ENCODE measurements around the gene MTPN.

DNA sequence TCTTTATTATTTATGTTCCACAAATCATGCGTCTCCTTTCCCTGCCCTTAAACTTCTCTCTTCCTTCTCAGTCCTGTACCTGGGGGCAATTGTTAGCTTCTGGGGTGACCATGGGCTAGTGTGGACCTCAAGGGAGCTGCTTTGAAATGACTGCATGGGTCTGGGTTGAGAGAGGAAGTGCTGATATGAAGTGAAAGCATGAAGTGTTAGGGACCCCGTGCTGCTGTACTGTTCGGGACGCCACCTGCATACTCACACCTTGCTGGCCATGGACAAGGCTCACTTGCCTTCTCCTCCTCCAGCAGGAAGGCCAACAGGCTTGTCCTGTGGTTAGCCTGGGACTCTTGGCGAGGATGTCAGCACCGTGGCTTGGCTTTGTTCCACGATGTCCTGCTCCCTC, 56.7 kb downstream of the MTPN start:
- TF ChIP-seq, protein P1, sequence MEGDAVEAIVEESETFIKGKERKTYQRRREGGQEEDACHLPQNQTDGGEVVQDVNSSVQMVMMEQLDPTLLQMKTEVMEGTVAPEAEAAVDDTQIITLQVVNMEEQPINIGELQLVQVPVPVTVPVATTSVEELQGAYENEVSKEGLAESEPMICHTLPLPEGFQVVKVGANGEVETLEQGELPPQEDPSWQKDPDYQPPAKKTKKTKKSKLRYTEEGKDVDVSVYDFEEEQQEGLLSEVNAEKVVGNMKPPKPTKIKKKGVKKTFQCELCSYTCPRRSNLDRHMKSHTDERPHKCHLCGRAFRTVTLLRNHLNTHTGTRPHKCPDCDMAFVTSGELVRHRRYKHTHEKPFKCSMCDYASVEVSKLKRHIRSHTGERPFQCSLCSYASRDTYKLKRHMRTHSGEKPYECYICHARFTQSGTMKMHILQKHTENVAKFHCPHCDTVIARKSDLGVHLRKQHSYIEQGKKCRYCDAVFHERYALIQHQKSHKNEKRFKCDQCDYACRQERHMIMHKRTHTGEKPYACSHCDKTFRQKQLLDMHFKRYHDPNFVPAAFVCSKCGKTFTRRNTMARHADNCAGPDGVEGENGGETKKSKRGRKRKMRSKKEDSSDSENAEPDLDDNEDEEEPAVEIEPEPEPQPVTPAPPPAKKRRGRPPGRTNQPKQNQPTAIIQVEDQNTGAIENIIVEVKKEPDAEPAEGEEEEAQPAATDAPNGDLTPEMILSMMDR (IDR thresholded peaks at IDR 0.05; ENCODE audit: low read depth, low read length) = no peak
- TF ChIP-seq EZH2phosphoT487 (IDR thresholded peaks at IDR 0.05; ENCODE audit: low read depth) = no peak

Data from OCI-LY3 (cell line).